Kidney (tissue), 14 donors: ENCODE measurements around the gene INTS14. TPM values are rescaled to one million over a fixed set of nuclear protein-coding genes. Genes with fewer than 3 reads are reported as not detected.

ENCODE experiments used
- DNase-seq, 5 donors: peaks; one replicate each; pipeline ENCODE4 v3.0.0-alpha.2; 2013 to 2020
- FAIRE-seq: peaks from 2 replicates; lab custom pipeline; 2012; peaks lifted over from hg19 to GRCh38; lab: Jason Lieb, UNC
- H3K27ac ChIP-seq, 2 donors: one replicate each; pipeline ENCODE4 v1.7.0; 2013; ENCODE audit warnings: low read depth in 2 of 2, low read length in 2 of 2, inconsistent platforms in 1 of 2
- H3K27me3 ChIP-seq: one replicate; pipeline ENCODE4 v1.7.1; 2013; ENCODE audit warnings: low read length, inconsistent platforms; ENCODE audit not compliant: control insufficient read depth, insufficient read depth
- H3K36me3 ChIP-seq, 3 donors: one replicate each; pipeline versions ENCODE4 v1.7.0 to v1.7.1; 2013; ENCODE audit warnings: low read length in 3 of 3, control low read depth in 1 of 3, inconsistent platforms in 1 of 3; ENCODE audit not compliant: insufficient read depth in 3 of 3, control insufficient read depth in 2 of 3
- H3K4me1 ChIP-seq, 3 donors: one replicate each; pipeline versions ENCODE4 v1.7.0 to v1.7.1; 2013; ENCODE audit warnings: low read length in 3 of 3, inconsistent platforms in 1 of 3, low read depth in 1 of 3; ENCODE audit not compliant: control insufficient read depth in 2 of 3, insufficient read depth in 2 of 3
- H3K4me3 ChIP-seq, 3 donors: one replicate each; pipeline versions ENCODE4 v1.7.0 to v1.8.1; 2013; ENCODE audit warnings: low read length in 3 of 3, control low read depth in 1 of 3, inconsistent platforms in 1 of 3
- H3K9ac ChIP-seq, 3 donors: one replicate each; pipeline versions ENCODE4 v1.7.0 to v1.7.1; 2013; ENCODE audit warnings: low read length in 3 of 3, control low read depth in 1 of 3, inconsistent platforms in 1 of 3
- H3K9me3 ChIP-seq, 3 donors: one replicate each; pipeline versions ENCODE4 v1.7.0 to v1.7.1; 2013; ENCODE audit warnings: low read length in 3 of 3, control low read depth in 1 of 3, inconsistent platforms in 1 of 3; ENCODE audit not compliant: control insufficient read depth in 2 of 3, insufficient read depth in 1 of 3
- intact Hi-C: fragments of 100-400 bp; cut with DNase I; formaldehyde crosslinking; loops from one replicate; pipeline ENCODE4 v1.11.1; 2022
- polyA plus RNA-seq: library from polyadenylated mRNA; stranded (reverse); fragments of 350-450 nt; fragmentation: Illumina TruSeq; extraction: RNeasy Lipid Tissue Mini Kit (QIAGEN cat#74804); gene quantifications from one replicate; pipeline ENCODE4 v1.2.3, GENCODE V29; 2014; ENCODE audit warnings: low read depth, low replicate concordance; ENCODE audit not compliant: insufficient read depth
- total RNA-seq: library from RNA; stranded (reverse); fragmentation: NEBNext Ultra II Directional; extraction: Animal tissue kit (Norgen Biotek cat#: 25700); gene quantifications from one replicate; pipeline ENCODE4 v1.2.1, GENCODE V29; 2021
- TF ChIP-seq, protein P1 (sequence below): IDR thresholded peaks from 3 replicates; pipeline ENCODE4 v1.5.1; 2012; ENCODE audit warnings: mild to moderate bottlenecking, moderate library complexity, borderline replicate concordance; ENCODE audit not compliant: insufficient read depth; ENCODE audit errors: extremely low read depth
- donor health status: control.
- donor health status: control.
- donor health status: control.
- donor health status: control.
- donor health status: control.
- donor health status: DM: yes; HTN: yes; CAD: no.
- donor health status: Normal renal cell carcinoma (clear cell type).

INTS14 gene
- total and polyA plus RNA-seq, 2 donors from 2014 or later, result 27.8 to 37.1 TPM

DNA sequence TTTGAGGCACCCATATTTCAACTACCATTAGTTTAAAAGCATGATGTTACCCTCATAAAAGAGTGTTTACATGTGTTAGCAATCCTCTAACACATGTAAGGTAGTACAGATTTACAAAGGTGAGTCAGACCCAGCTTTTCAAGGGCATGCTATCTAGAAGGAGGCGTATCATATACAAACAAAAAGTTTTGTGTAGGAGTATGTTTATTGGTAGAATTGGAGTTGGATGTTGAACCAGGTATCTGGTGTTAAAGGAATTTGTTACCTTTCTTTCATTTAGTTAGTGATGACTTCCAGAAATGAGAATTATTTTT, 78.2 kb downstream of the INTS14 start:
- Histone ChIP-seq H3K27ac (peak overlapping the region in 1 of 2 donors; percentile 23), H3K4me1 (peaks cover 0 to 7% (median 0%) of the 10 kb centered on the region in 3 donors), H3K27me3 (no peaks in the 10 kb centered on the region), H3K4me3 (no peak overlapping the region), H3K9ac (no peak overlapping the region), H3K9me3 (no peaks in the 10 kb centered on the region), H3K36me3 (no peaks in the 10 kb centered on the region)
- intact Hi-C loops, result no loop called here
- FAIRE-seq (no peak), DNase-seq (no peak)
- TF ChIP-seq, protein P1, sequence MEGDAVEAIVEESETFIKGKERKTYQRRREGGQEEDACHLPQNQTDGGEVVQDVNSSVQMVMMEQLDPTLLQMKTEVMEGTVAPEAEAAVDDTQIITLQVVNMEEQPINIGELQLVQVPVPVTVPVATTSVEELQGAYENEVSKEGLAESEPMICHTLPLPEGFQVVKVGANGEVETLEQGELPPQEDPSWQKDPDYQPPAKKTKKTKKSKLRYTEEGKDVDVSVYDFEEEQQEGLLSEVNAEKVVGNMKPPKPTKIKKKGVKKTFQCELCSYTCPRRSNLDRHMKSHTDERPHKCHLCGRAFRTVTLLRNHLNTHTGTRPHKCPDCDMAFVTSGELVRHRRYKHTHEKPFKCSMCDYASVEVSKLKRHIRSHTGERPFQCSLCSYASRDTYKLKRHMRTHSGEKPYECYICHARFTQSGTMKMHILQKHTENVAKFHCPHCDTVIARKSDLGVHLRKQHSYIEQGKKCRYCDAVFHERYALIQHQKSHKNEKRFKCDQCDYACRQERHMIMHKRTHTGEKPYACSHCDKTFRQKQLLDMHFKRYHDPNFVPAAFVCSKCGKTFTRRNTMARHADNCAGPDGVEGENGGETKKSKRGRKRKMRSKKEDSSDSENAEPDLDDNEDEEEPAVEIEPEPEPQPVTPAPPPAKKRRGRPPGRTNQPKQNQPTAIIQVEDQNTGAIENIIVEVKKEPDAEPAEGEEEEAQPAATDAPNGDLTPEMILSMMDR, result no peak

DNA sequence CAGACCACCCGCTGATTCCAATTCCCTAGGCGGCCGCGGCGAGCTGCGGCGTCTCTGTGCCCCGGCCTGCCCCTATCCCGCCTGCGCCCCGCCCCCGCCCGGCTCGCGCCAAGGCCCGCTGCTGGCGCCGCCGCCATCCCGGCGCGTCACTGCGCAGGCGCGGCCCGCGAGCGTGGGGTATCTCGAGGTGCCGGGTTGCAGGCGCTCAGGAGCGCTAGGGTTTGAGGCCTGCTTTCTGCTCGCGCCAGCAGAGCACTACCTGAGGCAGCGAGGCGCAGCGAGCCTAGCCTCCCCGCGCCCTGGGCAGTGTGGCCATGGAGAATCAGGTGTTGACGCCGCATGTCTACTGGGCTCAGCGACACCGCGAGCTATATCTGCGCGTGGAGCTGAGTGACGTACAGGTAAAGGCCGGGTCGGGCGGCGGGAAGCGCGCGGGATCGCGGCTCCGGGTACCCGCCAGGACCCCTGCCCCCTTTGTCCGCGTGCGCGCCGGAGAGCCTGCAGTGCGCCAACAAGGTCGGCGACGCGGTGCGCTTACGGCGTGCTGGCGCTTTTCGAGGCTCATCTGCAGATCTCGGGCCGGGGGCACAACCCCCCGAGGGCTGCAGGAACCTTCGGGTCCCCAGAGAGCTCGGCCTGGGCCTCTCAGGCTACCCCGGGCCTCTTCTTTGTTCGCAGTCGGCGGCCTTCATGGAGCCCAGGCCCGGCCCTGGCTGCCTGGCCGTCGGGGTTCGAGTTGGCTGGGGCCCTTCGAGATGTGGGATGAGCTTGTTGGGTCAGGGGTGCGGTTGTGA, 80.4 kb downstream of the INTS14 start, which contains the start of gene HACD3:
Gene HACD3 (plus strand): TSS at position 146 of the 794 bp plus-strand sequence. CDS start 169 bp downstream, at position 315.
- TF ChIP-seq, protein P1, result no peak
- DNase-seq (peak; percentile 93 to 95 (median 95)), FAIRE-seq (no peak)
- no peaks in the 10 kb centered on the region for H3K9me3 ChIP-seq
- intact Hi-C loops, result no loop called here
- peak within 1 kb of the TSS; percentile 54 to 87 (median 60) for H3K9ac ChIP-seq
- peak within 1 kb of the TSS; percentile 77 to 85 (median 80) for H3K4me3 ChIP-seq
- H3K27ac ChIP-seq, result peak within 1 kb of the TSS; percentile 76 to 79
- peaks cover 0 to 7% (median 0%) of the 10 kb centered on the region in 3 donors for H3K4me1 ChIP-seq
- H3K27me3 ChIP-seq, result no peaks in the 10 kb centered on the region
- no peaks in the 10 kb centered on the region for H3K36me3 ChIP-seq

DNA sequence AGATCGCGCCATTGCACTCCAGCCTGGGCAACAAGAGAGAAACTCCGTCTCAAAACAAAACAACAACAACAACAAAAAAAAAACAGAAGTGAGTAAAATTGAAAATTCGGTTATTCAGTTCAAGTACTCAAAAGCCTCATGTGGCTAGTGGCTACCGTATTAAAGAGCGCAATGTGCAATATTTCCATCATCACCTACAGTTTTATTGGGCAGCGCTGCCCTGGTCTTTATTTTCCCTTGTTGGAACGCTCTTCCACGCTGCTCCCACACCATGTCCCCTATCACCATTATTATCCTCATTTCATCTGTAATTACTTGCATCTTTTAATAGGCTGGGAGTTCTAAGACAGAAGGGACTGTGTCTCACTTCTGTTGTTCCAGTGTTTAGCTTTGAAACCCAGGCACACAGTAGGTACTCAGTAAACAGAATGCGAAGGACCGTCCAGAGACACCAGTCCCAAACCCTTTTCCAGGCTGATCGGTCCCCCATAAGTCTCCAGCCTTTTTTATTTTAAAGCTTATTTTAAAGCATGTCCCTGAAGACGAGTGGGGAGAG, 81.1 kb downstream of the INTS14 start:
- Histone ChIP-seq H3K9me3 (no peaks in the 10 kb centered on the region), H3K4me3 (peak overlapping the region; percentile 51 to 85 (median 72)), H3K4me1 (peaks cover 0 to 7% (median 0%) of the 10 kb centered on the region in 3 donors), H3K9ac (peak overlapping the region in 2 of 3 donors; percentile 44 to 87), H3K27me3 (no peaks in the 10 kb centered on the region), H3K36me3 (no peaks in the 10 kb centered on the region), H3K27ac (no peak overlapping the region)
- DNase-seq (no peak), FAIRE-seq (no peak)
- TF ChIP-seq, protein P1, result no peak
- intact Hi-C loops, result no loop called here

Other genes starting within 250 kb of the INTS14 start
- 0.22 TPM for gene IGDCC3, start 233.1 kb downstream of the INTS14 start, total RNA-seq
- 0.49 TPM for gene IGDCC3, start 233.1 kb downstream of the INTS14 start, polyA plus RNA-seq
- 4.3 TPM for gene IGDCC4, start 188.2 kb downstream of the INTS14 start, total RNA-seq
- gene IGDCC4, start 188.2 kb downstream of the INTS14 start, polyA plus RNA-seq, result 0.17 TPM
- 38.6 TPM for gene DPP8, start 93.4 kb downstream of the INTS14 start, total RNA-seq
- 8.2 TPM for gene DPP8, start 93.4 kb downstream of the INTS14 start, polyA plus RNA-seq
- gene HACD3, start 80.7 kb downstream of the INTS14 start, total RNA-seq, result 52.1 TPM
- gene HACD3, start 80.7 kb downstream of the INTS14 start, polyA plus RNA-seq, result 89.3 TPM
- 18.9 TPM for gene SLC24A1, start 10.8 kb upstream of the INTS14 start, total RNA-seq
- 4.9 TPM for gene SLC24A1, start 10.8 kb upstream of the INTS14 start, polyA plus RNA-seq
- 35.9 TPM for gene DENND4A, start 181.2 kb upstream of the INTS14 start, total RNA-seq
- 8.6 TPM for gene DENND4A, start 181.2 kb upstream of the INTS14 start, polyA plus RNA-seq